ENCODE data around the gene IRS1.

The IRS1 gene

GRCh38 chr2:226720948-226721347 lies 78.7 kb downstream of the IRS1 start:
- no peak for DNase-seq

GRCh38 chr2:226717719-226718118 lies 81.9 kb downstream of the IRS1 start:
- no peak for DNase-seq

- DNase-seq = no peak
Observed at GRCh38 chr2:226716126-226716525, 83.5 kb downstream of the IRS1 start.

- DNase-seq = no peak
Observed at GRCh38 chr2:226715347-226715990, 84.2 kb downstream of the IRS1 start.

- no peak for DNase-seq
Observed at GRCh38 chr2:226712941-226713340, 86.7 kb downstream of the IRS1 start.

- DNase-seq = peak; percentile 9
Observed at GRCh38 chr2:226711606-226712296, 87.9 kb downstream of the IRS1 start.

GRCh38 chr2:226707499-226707898 lies 92.1 kb downstream of the IRS1 start:
- no peak for DNase-seq

- DNase-seq = no peak
Observed at GRCh38 chr2:226705965-226706364, 93.7 kb downstream of the IRS1 start.

- DNase-seq = no peak
Observed at GRCh38 chr2:226705133-226705886, 94.3 kb downstream of the IRS1 start.

- no peak for DNase-seq
Observed at GRCh38 chr2:226703514-226703913, 96.1 kb downstream of the IRS1 start.

- DNase-seq = no peak
Observed at GRCh38 chr2:226702376-226702775, 97.2 kb downstream of the IRS1 start.

GRCh38 chr2:226701052-226701451 lies 98.6 kb downstream of the IRS1 start:
- peak; percentile 4 for DNase-seq

GRCh38 chr2:226699321-226699720 lies 100.3 kb downstream of the IRS1 start:
- no peak for DNase-seq

- DNase-seq = no peak
Observed at GRCh38 chr2:226698671-226699070, 100.9 kb downstream of the IRS1 start.

- no peak for DNase-seq
Observed at GRCh38 chr2:226694586-226695284, 104.9 kb downstream of the IRS1 start.

GRCh38 chr2:226694149-226694548 lies 105.5 kb downstream of the IRS1 start:
- DNase-seq = no peak

- no peak for DNase-seq
Observed at GRCh38 chr2:226693521-226693920, 106.1 kb downstream of the IRS1 start.

GRCh38 chr2:226692521-226693126 lies 107.0 kb downstream of the IRS1 start:
- no peak for DNase-seq

- no peak for DNase-seq
Observed at GRCh38 chr2:226691255-226691654, 108.4 kb downstream of the IRS1 start.

GRCh38 chr2:226690461-226691024 lies 109.1 kb downstream of the IRS1 start:
- no peak for DNase-seq

GRCh38 chr2:226687641-226688253 lies 111.9 kb downstream of the IRS1 start:
- DNase-seq = no peak

GRCh38 chr2:226684563-226684959 lies 115.1 kb downstream of the IRS1 start:
- no peak for DNase-seq

Measured in NCI-H226 (cell line).